ENCODE results near the gene SFXN1. TPM values are rescaled to one million over a fixed set of nuclear protein-coding genes. Genes with fewer than 3 reads are reported as not detected.

Gene SFXN1
- total and polyA plus RNA-seq, 9 of the 15 experiments (the other 6 are each of a cell fraction or from before 2014, with no cell fraction given), result 31.8 to 261 (median 113) TPM

- TF ChIP-seq ZNF23 (CRISPR knock-in tag; IDR thresholded peaks at IDR 0.05) (no peak), CTCFL (IDR thresholded peaks at IDR 0.05; ENCODE audit: borderline replicate concordance, insufficient read depth, low read depth, low read length, poor library complexity, severe bottlenecking) (no peak), ZNF395 (CRISPR knock-in tag; IDR thresholded peaks at IDR 0.05) (peak; percentile 92), USF1 (CRISPR knock-in tag; IDR thresholded peaks at IDR 0.05) (no peak), CCNT2 (IDR thresholded peaks at IDR 0.05; ENCODE audit: borderline replicate concordance, extremely low read depth, insufficient read length, low read depth, low read length) (peak; percentile 48), ZBTB11 (CRISPR knock-in tag; IDR thresholded peaks at IDR 0.05) (peak in 1 of 3 experiments; percentile 85; a peak in 3 of 6 replicates), KHSRP (IDR thresholded peaks at IDR 0.05) (no peak), POLR2A (conservative IDR thresholded peaks at IDR 0.05) (peak; percentile 63; the same call in 1 of the 2 replicates), E2F6 (IDR thresholded peaks at IDR 0.05; ENCODE audit: borderline replicate concordance in 1 of 2, extremely low read depth in 1 of 2, insufficient read depth in 1 of 2, insufficient read length in 1 of 2, low read depth in 1 of 2, low read length in 1 of 2, poor library complexity in 1 of 2, severe bottlenecking in 1 of 2) (peak; percentile 49 to 78), SAP30 (IDR thresholded peaks at IDR 0.05; ENCODE audit: borderline replicate concordance, insufficient read depth, low read depth, low read length, poor library complexity, severe bottlenecking) (no peak), ZNF197 (CRISPR knock-in tag; IDR thresholded peaks at IDR 0.05; ENCODE audit: low read depth) (peak; percentile 92), RBBP5 (IDR thresholded peaks at IDR 0.05; ENCODE audit: borderline replicate concordance, insufficient read depth, low read length, poor library complexity, severe bottlenecking) (peak; percentile 88), PHF20 (IDR thresholded peaks at IDR 0.05; ENCODE audit: partially characterized antibody) (peak; percentile 28), ATF7 (IDR thresholded peaks at IDR 0.05) (peak; percentile 52; the same call in 1 of the 2 replicates), SMARCA4 (IDR thresholded peaks at IDR 0.05) (no peak), FUS (optimal IDR thresholded peaks at IDR 0.05; ENCODE audit: low read depth, low read length) (peak; percentile 43), ZNF384 (IDR thresholded peaks at IDR 0.05; ENCODE audit: low read depth, low read length) (no peak)
Observed at GRCh38 chr5:175478384-175479124, at the start of gene SFXN1 (continued).

All from K562 (cell line).